ENCODE results near the gene DTNA. TPM values are rescaled to one million over a fixed set of nuclear protein-coding genes. Genes with fewer than 3 reads are reported as not detected.

Gene DTNA
- total RNA-seq, 4 donors from 2014 or later: 81.0 to 236 (median 119) TPM

GRCh38 chr18:34817636-34818035 is 107.5 kb downstream of the DTNA start:
- intact Hi-C loops (cut with DNase I): no loop called here
- TF ChIP-seq POLR2A (IDR thresholded peaks at IDR 0.05): no peak
- no peak for TF ChIP-seq CTCF (IDR thresholded peaks at IDR 0.05)
- Histone ChIP-seq H3K27ac (no peak overlapping the region), H3K4me1 (no peaks in the 10 kb centered on the region), H3K9me3 (no peaks in the 10 kb centered on the region), H3K36me3 (no peaks in the 10 kb centered on the region), H3K4me3 (replicated peaks in 1 of 3) (no peak overlapping the region), H3K27me3 (no peaks in the 10 kb centered on the region)
- DNase-seq: no peak
- 92 to 93% methylated on average over 2 of the region's 2 CpGs for WGBS, 2 donors

- H3K4me3 ChIP-seq (replicated peaks in 1 of 3): no peak overlapping the region
- TF ChIP-seq POLR2A (IDR thresholded peaks at IDR 0.05) (no peak), CTCF (IDR thresholded peaks at IDR 0.05) (no peak)
- intact Hi-C loops (cut with DNase I): no loop called here
- WGBS, 2 donors: 87 to 93% methylated on average over 5 of the region's 5 CpGs
- H3K27me3 ChIP-seq: no peaks in the 10 kb centered on the region
- no peak for DNase-seq
- H3K36me3 ChIP-seq: no peaks in the 10 kb centered on the region
- no peaks in the 10 kb centered on the region for H3K4me1 ChIP-seq
- H3K27ac ChIP-seq: no peak overlapping the region
- H3K9me3 ChIP-seq: no peaks in the 10 kb centered on the region
Observed at GRCh38 chr18:34818064-34818463, 108.0 kb downstream of the DTNA start.

- TF ChIP-seq CTCF (IDR thresholded peaks at IDR 0.05): no peak
- no peak for TF ChIP-seq POLR2A (IDR thresholded peaks at IDR 0.05)
- DNase-seq: no peak
- Histone ChIP-seq H3K4me1 (no peaks in the 10 kb centered on the region), H3K9me3 (no peaks in the 10 kb centered on the region), H3K27me3 (no peaks in the 10 kb centered on the region), H3K36me3 (no peaks in the 10 kb centered on the region), H3K4me3 (replicated peaks in 1 of 3) (no peak overlapping the region), H3K27ac (no peak overlapping the region)
- intact Hi-C loops (cut with DNase I): no loop called here
- WGBS, 2 donors: 84 to 87% methylated on average over 7 of the region's 7 CpGs
Observed at GRCh38 chr18:34820360-34821065, 110.4 kb downstream of the DTNA start.

GRCh38 chr18:34821669-34822210 is 111.6 kb downstream of the DTNA start:
- H3K27me3 ChIP-seq: no peaks in the 10 kb centered on the region

More at GRCh38 chr18:34821669-34822210, 111.6 kb downstream of the DTNA start:
- WGBS, 2 donors: 65 to 70% methylated on average over 6 of the region's 6 CpGs
- DNase-seq: no peak
- Histone ChIP-seq H3K9me3 (no peaks in the 10 kb centered on the region), H3K4me3 (replicated peaks in 1 of 3) (no peak overlapping the region), H3K27ac (no peak overlapping the region), H3K4me1 (no peaks in the 10 kb centered on the region), H3K36me3 (no peaks in the 10 kb centered on the region)
- no peak for TF ChIP-seq CTCF (IDR thresholded peaks at IDR 0.05)
- no peak for TF ChIP-seq POLR2A (IDR thresholded peaks at IDR 0.05)
- intact Hi-C loops (cut with DNase I): no loop called here

Data from thyroid gland (tissue), 4 donors.